A549 (cell line): ENCODE measurements around the gene PGBD5. TPM values are rescaled to one million over a fixed set of nuclear protein-coding genes. Genes with fewer than 3 reads are reported as not detected.

Experiments
- ATAC-seq, 2 experiments: fragments of 200-7000 bp in 1 of 2; fragments of >200 bp in 1 of 2; cut with Nextera tagmentation in 1 of 2; cut with Tn5 transposase in 1 of 2; 3 replicates each; pipeline versions ENCODE4 v1.8.0 to v1.9.1; 2018 to 2020; ENCODE audit warnings: mild to moderate bottlenecking in 1 of 2, moderate library complexity in 1 of 2
- CTCF ChIA-PET: fragments of 300-600 bp; sonication (Branson Sonifier 250); formaldehyde crosslinking; extraction: SDS; loops from one replicate; lab custom pipeline; 2021; ENCODE audit warnings: antibody characterized with exemption, inconsistent platforms; lab: Yijun Ruan, JAX
- POLR2A ChIA-PET: fragments of 350-600 bp; formaldehyde crosslinking; extraction: SDS; loops from one replicate; lab custom pipeline; 2021; ENCODE audit warnings: antibody characterized with exemption, inconsistent platforms; lab: Yijun Ruan, JAX
- DNase-seq, 2 experiments: peaks; one replicate each; pipeline versions ENCODE4 v3.0.0 to v3.0.0-alpha.2; 2011 to 2016; ENCODE audit warnings: low read depth in 1 of 2, low spot score in 1 of 2
- FAIRE-seq: peaks from 2 replicates; lab custom pipeline; 2011; peaks lifted over from hg19 to GRCh38; lab: Jason Lieb, UNC
- H3K27ac ChIP-seq, 2 experiments: fragments of >200 bp; sonication (Bioruptor Twin); formaldehyde crosslinking; 3 replicates each; pipeline ENCODE4 v1.5.1; 2016 to 2017
- H3K4me1 ChIP-seq: fragments of >200 bp; sonication (Bioruptor Twin); formaldehyde crosslinking; 3 replicates; pipeline ENCODE4 v1.6.1; 2016
- H3K4me2 ChIP-seq: fragments of >200 bp; sonication (Bioruptor Twin); formaldehyde crosslinking; 3 replicates; pipeline ENCODE4 v1.6.1; 2016
- H3K4me3 ChIP-seq: fragments of >200 bp; sonication (Bioruptor Twin); formaldehyde crosslinking; 3 replicates; pipeline ENCODE4 v1.5.1; 2016
- H3K9me3 ChIP-seq: fragments of >200 bp; sonication (Bioruptor Twin); formaldehyde crosslinking; 3 replicates; pipeline ENCODE4 v1.6.1; 2016
- CBX2 ChIP-seq: fragments of 200-600 bp; sonication (generic); IDR thresholded peaks from 2 replicates; pipeline ENCODE4 v1.6.1; 2016; ENCODE audit warnings: low read depth, mild to moderate bottlenecking, borderline replicate concordance
- CHD2 ChIP-seq: fragments of 150-350 bp; IDR thresholded peaks from 2 replicates; pipeline ENCODE4 v1.6.1; 2014; ENCODE audit warnings: low read length; ENCODE audit not compliant: partially characterized antibody
- CHD4 ChIP-seq: fragments of 200-600 bp; sonication (generic); IDR thresholded peaks from 2 replicates; pipeline ENCODE4 v1.6.1; 2016; ENCODE audit warnings: antibody characterized with exemption, mild to moderate bottlenecking, borderline replicate concordance
- HOXB13 ChIP-seq: fragments of 250-450 bp; sonication (Bioruptor Pico); IDR thresholded peaks from 2 replicates; pipeline ENCODE4 v1.5.0; 2020; ENCODE audit warnings: low read depth, mild to moderate bottlenecking, moderate library complexity
- HOXB5 ChIP-seq: fragments of 250-450 bp; sonication (Bioruptor Pico); IDR thresholded peaks from 2 replicates; pipeline ENCODE4 v1.5.0; 2020; ENCODE audit warnings: mild to moderate bottlenecking, moderate library complexity
- JUN ChIP-seq, 2 experiments: fragments of >200 bp; sonication (Bioruptor Twin); formaldehyde crosslinking; IDR thresholded peaks; 2 replicates in 1 of 2; 3 replicates in 1 of 2; pipeline ENCODE4 v1.6.1; 2016 to 2017
- KDM1A ChIP-seq: fragments of 200-600 bp; sonication (generic); IDR thresholded peaks from 2 replicates; pipeline ENCODE4 v1.6.1; 2016; ENCODE audit warnings: low read depth, mild to moderate bottlenecking
- KDM5A ChIP-seq: fragments of 200-600 bp; sonication (generic); IDR thresholded peaks from 2 replicates; pipeline ENCODE4 v1.6.1; 2016; ENCODE audit warnings: antibody characterized with exemption, mild to moderate bottlenecking
- MAFK ChIP-seq: fragments of 450-650 bp; IDR thresholded peaks from 2 replicates; pipeline ENCODE4 v1.6.1; 2014; ENCODE audit not compliant: partially characterized antibody
- MYC ChIP-seq: IDR thresholded peaks from 2 replicates; pipeline ENCODE4 v1.6.1; 2012; ENCODE audit warnings: mild to moderate bottlenecking, inconsistent platforms, low read length, improper control_type of control experiment, borderline replicate concordance
- NR3C1 ChIP-seq: fragments of >200 bp; sonication (Bioruptor Twin); formaldehyde crosslinking; IDR thresholded peaks from 3 replicates; pipeline ENCODE4 v1.6.1; 2017
- RCOR1 ChIP-seq: fragments of 150-350 bp; IDR thresholded peaks from 2 replicates; pipeline ENCODE4 v1.6.1; 2014; ENCODE audit warnings: antibody characterized with exemption, low read length, low read depth
- RFX5 ChIP-seq: fragments of 450-650 bp; IDR thresholded peaks from 2 replicates; pipeline ENCODE4 v1.7.1; 2014; ENCODE audit warnings: antibody characterized with exemption, mild to moderate bottlenecking, moderate library complexity
- SMC3 ChIP-seq: fragments of >200 bp; sonication (Bioruptor Twin); formaldehyde crosslinking; IDR thresholded peaks from 3 replicates; pipeline ENCODE4 v1.6.1; 2018; ENCODE audit warnings: inconsistent platforms
- TFCP2L1 ChIP-seq: fragments of 250-450 bp; sonication (Bioruptor Pico); IDR thresholded peaks from 2 replicates; pipeline ENCODE4 v1.5.0; 2021; ENCODE audit warnings: mild to moderate bottlenecking
- ZC3H11A ChIP-seq: fragments of 450-650 bp; IDR thresholded peaks from 2 replicates; pipeline ENCODE4 v1.6.1; 2014; ENCODE audit warnings: antibody characterized with exemption, mild to moderate bottlenecking
- WGBS: methylation state at CpG from one replicate; pipeline ENCODE4 v1.1.6; 2017; ENCODE audit errors: missing lambda C conversion rate; 5-methylcytosine and 5-hydroxymethylcytosine counted together
- polyA plus RNA-seq, 4 experiments: library from polyadenylated mRNA; depleted of rRNA in 3 of 4; stranded (reverse); fragments of >200 nt; fragmentation: RNase III in 1 of 4; extraction: RNeasy Plus Mini Kit Qiagen cat#74134 plus additional on column Dnase treatment in 1 of 4; gene quantifications; 2 replicates in 3 of 4; 3 replicates in 1 of 4; pipeline ENCODE4 v1.2.3, GENCODE V29; 2011 to 2017
- TF ChIP-seq, protein P1 (sequence below): IDR thresholded peaks from 2 replicates; pipeline ENCODE4 v1.6.1; 2012; ENCODE audit warnings: low read depth, borderline replicate concordance
- TF ChIP-seq, protein P2 (sequence below): fragments of >200 bp; sonication (Bioruptor Twin); formaldehyde crosslinking; IDR thresholded peaks from 3 replicates; pipeline ENCODE4 v1.5.1; 2016
- TF ChIP-seq, protein P3 (sequence below): fragments of >200 bp; sonication (Bioruptor Twin); formaldehyde crosslinking; IDR thresholded peaks from 3 replicates; pipeline ENCODE4 v1.6.1; 2016
- TF ChIP-seq, protein P4 (sequence below): IDR thresholded peaks from 2 replicates; pipeline ENCODE4 v1.6.1; 2012
- TF ChIP-seq, protein P5 (sequence below): fragments of >200 bp; sonication (Bioruptor Twin); formaldehyde crosslinking; IDR thresholded peaks from 2 replicates; pipeline ENCODE4 v1.6.1; 2016
- TF ChIP-seq, protein P6 (sequence below): fragments of 250-450 bp; sonication (Bioruptor Pico); IDR thresholded peaks from 2 replicates; pipeline ENCODE4 v1.5.0; 2020; ENCODE audit warnings: low read depth, mild to moderate bottlenecking, moderate library complexity

The PGBD5 gene
- polyA plus RNA-seq, 2 of the 4 experiments (the other 2 are of a cell fraction): 0.04 to 0.66 TPM

DNA sequence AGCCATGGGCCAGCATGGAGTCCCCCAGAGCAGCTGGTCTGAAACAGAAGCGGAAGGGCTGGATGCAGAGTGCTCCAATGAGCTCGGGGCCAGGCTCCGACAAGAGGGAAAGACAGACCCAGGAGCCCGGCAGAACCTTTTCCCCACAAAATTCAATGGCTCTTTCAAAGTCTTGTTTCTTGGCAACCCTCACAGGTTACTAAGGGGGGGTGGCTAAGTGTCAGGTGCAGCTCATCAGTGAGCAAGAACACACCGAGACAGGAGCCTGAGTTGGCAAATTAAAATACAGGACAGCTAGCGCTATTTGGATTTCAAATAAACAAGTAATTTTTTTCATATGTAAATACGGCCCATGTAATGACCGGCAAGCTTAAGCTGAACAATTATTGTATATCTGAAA, 27.3 kb downstream of the PGBD5 start:
- H3K4me2 ChIP-seq: no peak overlapping the region
- POLR2A ChIA-PET: no interaction called here
- ATAC-seq (no peak), DNase-seq (no peak), FAIRE-seq (no peak)
- H3K27ac ChIP-seq: no peak overlapping the region
- CTCF ChIA-PET: no interaction called here
- no peak overlapping the region for H3K4me3 ChIP-seq
- H3K9me3 ChIP-seq: no peaks in the 10 kb centered on the region
- TF ChIP-seq, protein P1, sequence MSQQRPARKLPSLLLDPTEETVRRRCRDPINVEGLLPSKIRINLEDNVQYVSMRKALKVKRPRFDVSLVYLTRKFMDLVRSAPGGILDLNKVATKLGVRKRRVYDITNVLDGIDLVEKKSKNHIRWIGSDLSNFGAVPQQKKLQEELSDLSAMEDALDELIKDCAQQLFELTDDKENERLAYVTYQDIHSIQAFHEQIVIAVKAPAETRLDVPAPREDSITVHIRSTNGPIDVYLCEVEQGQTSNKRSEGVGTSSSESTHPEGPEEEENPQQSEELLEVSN: no peak
- no peak for TF ChIP-seq SMC3
- 56% methylated on average over 8 of the region's 8 CpGs for WGBS
- H3K4me1 ChIP-seq: no peaks in the 10 kb centered on the region

DNA sequence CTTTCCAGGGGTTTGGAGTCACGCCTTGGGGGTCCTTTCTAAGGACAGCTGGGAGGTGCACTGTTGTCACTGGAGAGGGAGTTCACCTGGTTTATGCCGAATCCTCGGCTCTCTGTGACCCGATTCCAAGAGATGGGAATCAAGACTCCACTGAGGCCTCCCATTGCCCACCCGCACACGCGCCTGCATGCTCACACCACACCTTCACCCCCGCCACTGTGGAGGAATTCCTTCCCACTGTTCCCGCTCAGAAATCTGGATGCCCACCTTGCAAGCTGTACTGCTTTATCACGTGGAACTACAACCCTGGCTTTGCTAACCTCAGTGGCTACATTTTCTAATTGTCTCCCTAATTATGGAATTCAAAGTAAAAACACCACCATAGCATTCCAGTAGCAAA, 29.2 kb downstream of the PGBD5 start:
- H3K4me2 ChIP-seq: no peak overlapping the region
- FAIRE-seq (no peak), ATAC-seq (no peak), DNase-seq (no peak)
- TF ChIP-seq, protein P2, sequence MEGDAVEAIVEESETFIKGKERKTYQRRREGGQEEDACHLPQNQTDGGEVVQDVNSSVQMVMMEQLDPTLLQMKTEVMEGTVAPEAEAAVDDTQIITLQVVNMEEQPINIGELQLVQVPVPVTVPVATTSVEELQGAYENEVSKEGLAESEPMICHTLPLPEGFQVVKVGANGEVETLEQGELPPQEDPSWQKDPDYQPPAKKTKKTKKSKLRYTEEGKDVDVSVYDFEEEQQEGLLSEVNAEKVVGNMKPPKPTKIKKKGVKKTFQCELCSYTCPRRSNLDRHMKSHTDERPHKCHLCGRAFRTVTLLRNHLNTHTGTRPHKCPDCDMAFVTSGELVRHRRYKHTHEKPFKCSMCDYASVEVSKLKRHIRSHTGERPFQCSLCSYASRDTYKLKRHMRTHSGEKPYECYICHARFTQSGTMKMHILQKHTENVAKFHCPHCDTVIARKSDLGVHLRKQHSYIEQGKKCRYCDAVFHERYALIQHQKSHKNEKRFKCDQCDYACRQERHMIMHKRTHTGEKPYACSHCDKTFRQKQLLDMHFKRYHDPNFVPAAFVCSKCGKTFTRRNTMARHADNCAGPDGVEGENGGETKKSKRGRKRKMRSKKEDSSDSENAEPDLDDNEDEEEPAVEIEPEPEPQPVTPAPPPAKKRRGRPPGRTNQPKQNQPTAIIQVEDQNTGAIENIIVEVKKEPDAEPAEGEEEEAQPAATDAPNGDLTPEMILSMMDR: no peak
- TF ChIP-seq, protein P1: no peak
- TF ChIP-seq, protein P3, sequence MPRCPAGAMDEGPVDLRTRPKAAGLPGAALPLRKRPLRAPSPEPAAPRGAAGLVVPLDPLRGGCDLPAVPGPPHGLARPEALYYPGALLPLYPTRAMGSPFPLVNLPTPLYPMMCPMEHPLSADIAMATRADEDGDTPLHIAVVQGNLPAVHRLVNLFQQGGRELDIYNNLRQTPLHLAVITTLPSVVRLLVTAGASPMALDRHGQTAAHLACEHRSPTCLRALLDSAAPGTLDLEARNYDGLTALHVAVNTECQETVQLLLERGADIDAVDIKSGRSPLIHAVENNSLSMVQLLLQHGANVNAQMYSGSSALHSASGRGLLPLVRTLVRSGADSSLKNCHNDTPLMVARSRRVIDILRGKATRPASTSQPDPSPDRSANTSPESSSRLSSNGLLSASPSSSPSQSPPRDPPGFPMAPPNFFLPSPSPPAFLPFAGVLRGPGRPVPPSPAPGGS: no peak
- TF ChIP-seq KDM5A (no peak), NR3C1 (no peak), SMC3 (no peak), MAFK (no peak), HOXB13 (CRISPR knock-in tag) (no peak), MYC (no peak), KDM1A (no peak), RFX5 (no peak)
- TF ChIP-seq, protein P4, sequence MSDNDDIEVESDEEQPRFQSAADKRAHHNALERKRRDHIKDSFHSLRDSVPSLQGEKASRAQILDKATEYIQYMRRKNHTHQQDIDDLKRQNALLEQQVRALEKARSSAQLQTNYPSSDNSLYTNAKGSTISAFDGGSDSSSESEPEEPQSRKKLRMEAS: no peak
- WGBS: 72% methylated on average over 9 of the region's 10 CpGs
- H3K4me1 ChIP-seq: no peaks in the 10 kb centered on the region
- H3K4me3 ChIP-seq: no peak overlapping the region
- no peaks in the 10 kb centered on the region for H3K9me3 ChIP-seq
- CTCF ChIA-PET: no interaction called here
- no peak overlapping the region for H3K27ac ChIP-seq
- POLR2A ChIA-PET: no interaction called here

DNA sequence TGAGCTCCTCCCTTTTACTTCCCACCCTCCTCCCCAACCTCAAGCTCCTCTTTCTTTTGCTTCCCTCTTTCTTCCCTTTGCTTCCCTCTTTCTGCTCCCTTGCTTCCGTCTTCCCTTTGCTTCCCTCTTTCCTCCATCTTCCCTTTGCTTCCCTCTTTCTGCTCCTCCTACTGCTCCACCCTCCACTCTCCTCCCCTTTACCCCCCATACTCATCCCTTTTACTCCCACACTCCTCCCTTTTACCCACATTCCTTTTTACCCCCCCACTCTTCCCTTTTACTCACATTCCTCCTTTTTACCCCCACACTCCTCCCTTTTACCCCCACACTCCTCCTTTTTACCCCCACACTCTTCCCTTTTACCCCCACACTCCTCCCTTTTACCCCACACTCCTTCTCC, 30.2 kb downstream of the PGBD5 start:
- Histone ChIP-seq H3K4me1 (no peaks in the 10 kb centered on the region), H3K27ac (no peak overlapping the region), H3K9me3 (no peaks in the 10 kb centered on the region), H3K4me3 (no peak overlapping the region)
- ChIA-PET CTCF (no interaction called here), POLR2A (no interaction called here)
- DNase-seq (no peak), FAIRE-seq (no peak)
- 27% methylated on average over 1 of the region's 1 CpG for WGBS
- TF ChIP-seq, protein P5, sequence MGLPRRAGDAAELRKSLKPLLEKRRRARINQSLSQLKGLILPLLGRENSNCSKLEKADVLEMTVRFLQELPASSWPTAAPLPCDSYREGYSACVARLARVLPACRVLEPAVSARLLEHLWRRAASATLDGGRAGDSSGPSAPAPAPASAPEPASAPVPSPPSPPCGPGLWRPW: no peak
- no peak for TF ChIP-seq CBX2
- TF ChIP-seq CHD2: no peak
- TF ChIP-seq JUN (IDR thresholded peaks at IDR 0.05): no peak
- TF ChIP-seq, protein P1: no peak
- no peak for TF ChIP-seq SMC3
- TF ChIP-seq, protein P4: no peak
- TF ChIP-seq CHD4: no peak
- TF ChIP-seq, protein P6, sequence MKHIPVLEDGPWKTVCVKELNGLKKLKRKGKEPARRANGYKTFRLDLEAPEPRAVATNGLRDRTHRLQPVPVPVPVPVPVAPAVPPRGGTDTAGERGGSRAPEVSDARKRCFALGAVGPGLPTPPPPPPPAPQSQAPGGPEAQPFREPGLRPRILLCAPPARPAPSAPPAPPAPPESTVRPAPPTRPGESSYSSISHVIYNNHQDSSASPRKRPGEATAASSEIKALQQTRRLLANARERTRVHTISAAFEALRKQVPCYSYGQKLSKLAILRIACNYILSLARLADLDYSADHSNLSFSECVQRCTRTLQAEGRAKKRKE (CRISPR knock-in tag): no peak
- no peak for TF ChIP-seq RCOR1
- TF ChIP-seq MYC: no peak
- no peak for TF ChIP-seq ZC3H11A
- no peak for TF ChIP-seq HOXB5 (CRISPR knock-in tag)
- TF ChIP-seq TFCP2L1 (CRISPR knock-in tag): no peak
- TF ChIP-seq, all 56 proteins: peak for 0
- no peak overlapping the region for H3K4me2 ChIP-seq
- no peak for ATAC-seq
